H1 (cell line): ENCODE results near the gene COL6A3. TPM values are rescaled to one million over a fixed set of nuclear protein-coding genes. Genes with fewer than 3 reads are reported as not detected.

Experiments used
- CTCF ChIA-PET: fragments of 300-600 bp; sonication (Branson Sonifier 250); formaldehyde crosslinking; loops from one replicate; lab custom pipeline; 2021; ENCODE audit not compliant: partially characterized antibody; lab: Charles Lee
- POLR2A ChIA-PET: fragments of 300-600 bp; sonication (Branson Sonifier 250); formaldehyde crosslinking; loops from one replicate; lab custom pipeline; 2021; ENCODE audit warnings: inconsistent platforms; ENCODE audit not compliant: partially characterized antibody; lab: Charles Lee
- DNase-seq, 2 experiments: peaks; one replicate each; pipeline versions ENCODE4 v3.0.0 to v3.0.0-alpha.2; 2010 to 2022; ENCODE audit warnings: low spot score in 2 of 2, low read depth in 1 of 2, mixed read lengths in 1 of 2
- FAIRE-seq: peaks from 2 replicates; lab custom pipeline; 2011; peaks lifted over from hg19 to GRCh38; lab: Jason Lieb, UNC
- H2AFZ ChIP-seq: 2 replicates; pipeline ENCODE4 v1.8.1; 2012; ENCODE audit warnings: low read length, inconsistent platforms
- H2AK5ac ChIP-seq: 2 replicates; pipeline ENCODE4 v1.6.1; 2013; ENCODE audit warnings: low read depth, low read length
- H2BK120ac ChIP-seq: replicated peaks from 2 replicates; pipeline ENCODE3; 2013; ENCODE audit warnings: low read depth, low read length, inconsistent platforms
- H2BK12ac ChIP-seq: 2 replicates; pipeline ENCODE4 v1.6.1; 2013; ENCODE audit warnings: low read depth, low read length
- H2BK15ac ChIP-seq: 2 replicates; pipeline ENCODE4 v1.6.1; 2013; ENCODE audit warnings: low read length
- H2BK20ac ChIP-seq: 2 replicates; pipeline ENCODE4 v1.6.1; 2013; ENCODE audit warnings: low read length
- H2BK5ac ChIP-seq: 2 replicates; pipeline ENCODE4 v1.6.1; 2013; ENCODE audit warnings: low read depth, low read length
- H3K14ac ChIP-seq: 2 replicates; pipeline ENCODE4 v1.6.1; 2013; ENCODE audit warnings: inconsistent platforms; ENCODE audit not compliant: insufficient read length
- H3K18ac ChIP-seq: 2 replicates; pipeline ENCODE4 v1.6.1; 2013; ENCODE audit warnings: low read length; ENCODE audit errors: extremely low read depth
- H3K23ac ChIP-seq: 2 replicates; pipeline ENCODE4 v1.6.1; 2013; ENCODE audit warnings: inconsistent platforms; ENCODE audit not compliant: insufficient read length
- H3K23me2 ChIP-seq: 2 replicates; pipeline ENCODE4 v1.6.1; 2013; ENCODE audit warnings: low read depth, low read length
- H3K27ac ChIP-seq: 2 replicates; pipeline ENCODE4 v1.6.1; 2011; ENCODE audit warnings: low read depth, low read length, inconsistent platforms
- H3K27me3 ChIP-seq, 4 experiments: replicated peaks in 1 of 4; 1 replicate in 1 of 4; 2 replicates in 3 of 4; pipeline versions ENCODE4 v1.6.1 to v1.8.1; 2011 to 2013; ENCODE audit warnings: low read length in 3 of 4, mild to moderate bottlenecking in 3 of 4, inconsistent platforms in 2 of 4, mixed read lengths in 2 of 4, moderate library complexity in 1 of 4; ENCODE audit not compliant: control insufficient read depth in 3 of 4, insufficient read depth in 3 of 4; ENCODE audit errors: extremely low read depth in 1 of 4
- H3K36me3 ChIP-seq, 4 experiments: 2 replicates each; pipeline versions ENCODE4 v1.6.1 to v1.8.1; 2011 to 2013; ENCODE audit warnings: mild to moderate bottlenecking in 4 of 4, low read length in 3 of 4, moderate library complexity in 2 of 4, control low read depth in 1 of 4, inconsistent platforms in 1 of 4; ENCODE audit not compliant: insufficient read depth in 4 of 4, control insufficient read depth in 2 of 4
- H3K4ac ChIP-seq: replicated peaks from 2 replicates; pipeline ENCODE3; 2013; ENCODE audit warnings: low read length, low read depth, mixed read lengths, inconsistent platforms; ENCODE audit not compliant: insufficient read length
- H3K4me1 ChIP-seq, 4 experiments: replicated peaks in 1 of 4; 1 replicate in 1 of 4; 2 replicates in 3 of 4; pipeline versions ENCODE4 v1.6.1 to v1.8.1; 2011 to 2013; ENCODE audit warnings: low read length in 3 of 4, inconsistent platforms in 2 of 4, mixed read lengths in 1 of 4; ENCODE audit not compliant: insufficient read depth in 4 of 4, control insufficient read depth in 3 of 4
- H3K4me2 ChIP-seq, 2 experiments: 2 replicates each; pipeline versions ENCODE4 v1.6.1 to v1.8.1; 2011 to 2013; ENCODE audit warnings: low read depth in 2 of 2, low read length in 2 of 2, control low read depth in 1 of 2, inconsistent platforms in 1 of 2, mild to moderate bottlenecking in 1 of 2; ENCODE audit not compliant: insufficient read depth in 1 of 2
- H3K4me3 ChIP-seq, 4 experiments: fragments of 200-600, 300-600 bp in 1 of 4; sonication (generic), shearing (Covaris generic), sonication (Bioruptor Twin) in 1 of 4; 2 replicates each; pipeline versions ENCODE4 v1.5.1 to v1.8.1; 2011 to 2016; ENCODE audit warnings: low read length in 4 of 4, low read depth in 3 of 4, control low read depth in 2 of 4, inconsistent platforms in 2 of 4, mild to moderate bottlenecking in 2 of 4, mixed read lengths in 1 of 4, moderate library complexity in 1 of 4; ENCODE audit not compliant: insufficient read depth in 2 of 4; ENCODE audit errors: extremely low read depth in 1 of 4
- H3K56ac ChIP-seq: replicated peaks from 2 replicates; pipeline ENCODE3; 2013; ENCODE audit warnings: low read depth, mild to moderate bottlenecking, mixed read lengths, low read length, inconsistent platforms; ENCODE audit not compliant: insufficient read length
- H3K79me1 ChIP-seq: 2 replicates; pipeline ENCODE4 v1.6.1; 2013; ENCODE audit warnings: low read depth, low read length, control low read depth
- H3K79me2 ChIP-seq, 2 experiments: 2 replicates each; pipeline versions ENCODE4 v1.6.1 to v1.8.1; 2012 to 2013; ENCODE audit warnings: low read length in 2 of 2, mild to moderate bottlenecking in 2 of 2, inconsistent platforms in 1 of 2; ENCODE audit not compliant: insufficient read depth in 2 of 2, control insufficient read depth in 1 of 2
- H3K9ac ChIP-seq, 4 experiments: replicated peaks in 1 of 4; 1 replicate in 1 of 4; 2 replicates in 3 of 4; pipeline versions ENCODE4 v1.6.1 to v1.8.1; 2011 to 2013; ENCODE audit warnings: low read depth in 3 of 4, low read length in 3 of 4, control low read depth in 2 of 4, mild to moderate bottlenecking in 2 of 4, moderate library complexity in 2 of 4, inconsistent platforms in 1 of 4; ENCODE audit errors: extremely low read depth in 1 of 4
- H3K9me3 ChIP-seq, 2 experiments: 2 replicates each; pipeline versions ENCODE4 v1.6.1 to v1.8.1; 2012 to 2013; ENCODE audit warnings: mild to moderate bottlenecking in 2 of 2, moderate library complexity in 2 of 2, control low read depth in 1 of 2, inconsistent platforms in 1 of 2, low read depth in 1 of 2, low read length in 1 of 2, mixed read lengths in 1 of 2; ENCODE audit not compliant: insufficient read depth in 2 of 2
- H4K20me1 ChIP-seq, 2 experiments: replicated peaks in 1 of 2; 2 replicates each; pipeline versions ENCODE3 to v1.8.1; 2011 to 2013; ENCODE audit warnings: inconsistent platforms in 2 of 2, low read length in 2 of 2, mild to moderate bottlenecking in 1 of 2; ENCODE audit not compliant: insufficient read depth in 2 of 2, control insufficient read depth in 1 of 2
- H4K5ac ChIP-seq: 2 replicates; pipeline ENCODE4 v1.6.1; 2013; ENCODE audit warnings: low read length, low read depth, mixed read lengths, inconsistent platforms; ENCODE audit not compliant: insufficient read length
- H4K8ac ChIP-seq: 2 replicates; pipeline ENCODE4 v1.8.0; 2013; ENCODE audit warnings: mild to moderate bottlenecking, moderate library complexity, low read length, inconsistent platforms; ENCODE audit not compliant: insufficient read depth; ENCODE audit errors: extremely low read depth
- H4K91ac ChIP-seq: replicated peaks from 2 replicates; pipeline ENCODE3; 2013; ENCODE audit warnings: low read length, mixed read lengths, inconsistent platforms; ENCODE audit not compliant: insufficient read length
- ATF2 ChIP-seq: IDR thresholded peaks from 2 replicates; pipeline ENCODE4 v1.6.1; 2012; ENCODE audit warnings: low read length, inconsistent platforms
- CBX8 ChIP-seq: fragments of 300-800, 300-1000 bp; sonication (generic); IDR thresholded peaks from 2 replicates; pipeline ENCODE4 v1.7.1; 2016; ENCODE audit warnings: low read depth, low read length, borderline replicate concordance
- CHD1 ChIP-seq: IDR thresholded peaks from 2 replicates; pipeline ENCODE4 v1.6.1; 2012; ENCODE audit warnings: low read depth, low read length, improper control_type of control experiment
- CHD2 ChIP-seq: IDR thresholded peaks from 2 replicates; pipeline ENCODE4 v1.6.1; 2012; ENCODE audit warnings: low read length, improper control_type of control experiment
- E2F6 ChIP-seq: IDR thresholded peaks from 2 replicates; pipeline ENCODE4 v1.6.1; 2012; ENCODE audit warnings: inconsistent platforms
- EGR1 ChIP-seq: IDR thresholded peaks from 2 replicates; pipeline ENCODE4 v1.6.1; 2011; ENCODE audit warnings: low read depth, low read length, borderline replicate concordance
- JUND ChIP-seq: IDR thresholded peaks from 2 replicates; pipeline ENCODE4 v1.6.1; 2011; ENCODE audit warnings: mild to moderate bottlenecking, improper control_type of control experiment, low read length
- RBBP5 ChIP-seq: IDR thresholded peaks from 2 replicates; pipeline ENCODE4 v1.7.1; 2012; ENCODE audit warnings: low read depth, mild to moderate bottlenecking, inconsistent platforms, low read length, moderate library complexity, borderline replicate concordance
- SIRT6 ChIP-seq: IDR thresholded peaks from one replicate; pipeline ENCODE4 v1.7.1; 2012; ENCODE audit warnings: low read length, inconsistent platforms
- SP2 ChIP-seq: IDR thresholded peaks from 2 replicates; pipeline ENCODE4 v1.6.1; 2012; ENCODE audit warnings: mild to moderate bottlenecking, low read length, inconsistent platforms
- TAF1 ChIP-seq: IDR thresholded peaks from 2 replicates; pipeline ENCODE4 v1.6.1; 2011; ENCODE audit warnings: mild to moderate bottlenecking, low read depth, low read length
- TBP ChIP-seq: IDR thresholded peaks from 2 replicates; pipeline ENCODE4 v1.6.1; 2011; ENCODE audit warnings: low read depth, low read length, improper control_type of control experiment
- WGBS, 2 experiments: shearing (Covaris generic) in 1 of 2; methylation state at CpG; one replicate each; pipeline versions ENCODE4 v1.1.6 to v1.1.7; 2013 to 2015; ENCODE audit warnings: low lambda C conversion rate in 2 of 2, mixed read lengths in 2 of 2, inconsistent platforms in 1 of 2, low coverage in 1 of 2, missing lambda C conversion rate in 1 of 2; ENCODE audit not compliant: insufficient replicate concordance in 2 of 2, insufficient coverage in 1 of 2, insufficient read length in 1 of 2; ENCODE audit errors: extremely low coverage in 1 of 2, missing lambda C conversion rate in 1 of 2; 5-methylcytosine and 5-hydroxymethylcytosine counted together
- polyA plus RNA-seq, 7 experiments: library from polyadenylated mRNA; depleted of rRNA in 3 of 7; stranded (reverse) in 5 of 7; unstranded in 2 of 7; fragments of >200 nt in 5 of 7; fragments of 200-250 nt in 2 of 7; gene quantifications; 1 replicate in 5 of 7; 2 replicates in 1 of 7; 4 replicates in 1 of 7; pipeline versions ENCODE4 v1.2.1 to v1.2.3, GENCODE V29; 2011 to 2013; ENCODE audit warnings: missing spikeins in 2 of 7, mixed read lengths in 2 of 7
- total RNA-seq: library from RNA; stranded (reverse); fragmentation: NEBNext Ultra II Directional; extraction: Animal tissue kit (Norgen Biotek cat#: 25700); gene quantifications from 2 replicates; pipeline ENCODE4 v1.2.1, GENCODE V29; 2021
- TF ChIP-seq, protein P1 (sequence below): IDR thresholded peaks from 2 replicates; pipeline ENCODE4 v1.6.1; 2012; ENCODE audit warnings: inconsistent platforms

COL6A3 gene
- total and polyA plus RNA-seq, 2 of the 8 experiments (the other 6 are each of a cell fraction or from before 2014, with no cell fraction given), result 1.2 to 3.4 TPM

DNA sequence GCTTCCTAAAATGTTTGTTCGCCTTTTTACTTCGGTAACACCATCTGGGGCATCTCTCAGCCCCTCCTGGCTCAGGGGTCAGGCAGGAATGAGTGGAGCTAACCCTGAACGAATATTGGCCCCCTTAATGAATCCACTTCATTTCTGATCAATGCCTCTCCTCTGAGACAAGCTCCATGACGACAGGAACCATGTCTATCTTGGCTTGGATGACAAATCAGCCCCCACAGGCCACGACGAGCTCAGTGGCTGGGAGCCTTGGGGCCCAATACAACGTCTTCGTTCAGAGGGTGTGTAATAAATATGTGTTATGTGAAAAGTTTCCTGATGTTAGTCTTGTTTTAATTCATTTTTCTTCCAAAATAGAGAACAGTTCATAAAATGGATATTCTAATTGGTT lies 133.0 kb downstream of the COL6A3 start:
- H3K4me2 ChIP-seq, result no peak overlapping the region
- TF ChIP-seq EGR1 (no peak), CBX8 (no peak), RBBP5 (no peak), SP2 (no peak), SIRT6 (no peak), CHD2 (no peak), E2F6 (no peak), TBP (no peak), CHD1 (no peak), ATF2 (no peak), JUND (no peak), TAF1 (no peak)
- TF ChIP-seq, protein P1, sequence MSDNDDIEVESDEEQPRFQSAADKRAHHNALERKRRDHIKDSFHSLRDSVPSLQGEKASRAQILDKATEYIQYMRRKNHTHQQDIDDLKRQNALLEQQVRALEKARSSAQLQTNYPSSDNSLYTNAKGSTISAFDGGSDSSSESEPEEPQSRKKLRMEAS, result no peak

More for the DNA sequence above, 133.0 kb downstream of the COL6A3 start:
- Histone ChIP-seq H2AFZ (no peak overlapping the region), H3K18ac (no peak overlapping the region), H3K79me1 (no peaks in the 10 kb centered on the region), H3K4me1 (no peaks in the 10 kb centered on the region), H2BK120ac (no peak overlapping the region), H3K4ac (no peak overlapping the region), H4K91ac (no peak overlapping the region), H3K56ac (no peak overlapping the region), H3K27me3 (no peaks in the 10 kb centered on the region; a peak in 1 of 7 replicates), H3K23me2 (no peaks in the 10 kb centered on the region), H3K4me3 (no peak overlapping the region), H2AK5ac (no peak overlapping the region), H3K9ac (no peak overlapping the region), H2BK5ac (no peak overlapping the region), H4K8ac (no peak overlapping the region), H4K20me1 (no peaks in the 10 kb centered on the region), H3K14ac (no peak overlapping the region), H3K23ac (no peak overlapping the region), H2BK15ac (no peak overlapping the region), H3K79me2 (no peaks in the 10 kb centered on the region), H3K27ac (no peak overlapping the region), H3K36me3 (no peaks in the 10 kb centered on the region), H4K5ac (no peak overlapping the region), H2BK12ac (no peak overlapping the region), H3K9me3 (no peaks in the 10 kb centered on the region), H2BK20ac (no peak overlapping the region)
- ChIA-PET POLR2A (no interaction called here), CTCF (interaction anchor here (0.9 to 1.2 kb wide), 2 partner anchors 11 to 31 kb away, joined by 3 to 4 read pairs; no protein-coding TSS in a partner anchor)
- 92% methylated on average over 8 of the region's 8 CpGs; no CpG with 5 or more reads in 1 of the 2 experiments for WGBS, 2 experiments
- FAIRE-seq (no peak), DNase-seq (no peak)
